BJ (cell line): ENCODE data around the gene TMED7. TPM values are rescaled to one million over a fixed set of nuclear protein-coding genes. Genes with fewer than 3 reads are reported as not detected.

Source experiments
- CTCF ChIA-PET: fragments of 350-600 bp; formaldehyde crosslinking; extraction: SDS; loops from one replicate; lab custom pipeline; 2021; ENCODE audit warnings: antibody characterized with exemption, inconsistent platforms; lab: Yijun Ruan, JAX
- POLR2A ChIA-PET: fragments of 300-600 bp; sonication (Branson Sonifier 250); formaldehyde crosslinking; extraction: SDS; loops from one replicate; lab custom pipeline; 2021; ENCODE audit warnings: antibody characterized with exemption; lab: Charles Lee
- DNase-seq: peaks from one replicate; pipeline ENCODE4 v3.0.0-alpha.2; 2011; ENCODE audit warnings: low read depth
- H3K27me3 ChIP-seq: 2 replicates; pipeline ENCODE4 v1.6.0; 2011; ENCODE audit warnings: low read length; ENCODE audit not compliant: control insufficient read depth, insufficient read depth
- H3K36me3 ChIP-seq: 2 replicates; pipeline ENCODE4 v1.5.1; 2011; ENCODE audit warnings: low read length; ENCODE audit not compliant: control insufficient read depth, insufficient read depth
- H3K4me3 ChIP-seq: 2 replicates; pipeline ENCODE4 v1.5.1; 2011; ENCODE audit warnings: low read depth, mild to moderate bottlenecking, control low read depth, low read length
- CTCF ChIP-seq: IDR thresholded peaks from 2 replicates; pipeline ENCODE4 v1.5.1; 2011; ENCODE audit warnings: low read depth, mild to moderate bottlenecking, control low read depth, inconsistent platforms, low read length, moderate library complexity; ENCODE audit not compliant: insufficient read depth
- polyA plus RNA-seq: library from polyadenylated mRNA; depleted of rRNA; stranded (reverse); fragments of >200 nt; gene quantifications from 2 replicates; pipeline ENCODE4 v1.2.3, GENCODE V29; 2011

The TMED7 gene
- polyA plus RNA-seq, 1 experiment, result 58.1 TPM

GRCh38 chr5:115579216-115579615 is 46.6 kb downstream of the TMED7 start:
- ChIA-PET POLR2A (no interaction called here), CTCF (no interaction called here)
- TF ChIP-seq CTCF, result no peak
- no peak for DNase-seq
- Histone ChIP-seq H3K27me3 (no peaks in the 10 kb centered on the region), H3K36me3 (no peaks in the 10 kb centered on the region), H3K4me3 (no peak overlapping the region)

- H3K4me3 ChIP-seq, result no peak overlapping the region
- no peaks in the 10 kb centered on the region for H3K27me3 ChIP-seq
- DNase-seq, result no peak
- no peaks in the 10 kb centered on the region for H3K36me3 ChIP-seq
- POLR2A ChIA-PET, result no interaction called here
- CTCF ChIA-PET, result no interaction called here
- TF ChIP-seq CTCF, result no peak
Measured at GRCh38 chr5:115578657-115579056, 47.2 kb downstream of the TMED7 start.

GRCh38 chr5:115577741-115578140 is 48.1 kb downstream of the TMED7 start:
- POLR2A ChIA-PET, result no interaction called here
- no peaks in the 10 kb centered on the region for H3K36me3 ChIP-seq
- DNase-seq, result no peak
- no peak overlapping the region for H3K4me3 ChIP-seq
- no peak for TF ChIP-seq CTCF
- no peaks in the 10 kb centered on the region for H3K27me3 ChIP-seq
- CTCF ChIA-PET, result no interaction called here

GRCh38 chr5:115577329-115577728 is 48.5 kb downstream of the TMED7 start:
- POLR2A ChIA-PET, result no interaction called here
- TF ChIP-seq CTCF, result no peak
- CTCF ChIA-PET, result interaction anchor here (0.6 kb wide), 1 partner anchor 25 kb away, joined by 3 read pairs; the partner anchor contains the start of gene TICAM2
- Histone ChIP-seq H3K4me3 (no peak overlapping the region), H3K27me3 (no peaks in the 10 kb centered on the region), H3K36me3 (no peaks in the 10 kb centered on the region)
- no peak for DNase-seq

GRCh38 chr5:115575167-115576070 is 50.4 kb downstream of the TMED7 start:
- TF ChIP-seq CTCF, result no peak
- no peak for DNase-seq
- H3K4me3 ChIP-seq, result no peak overlapping the region
- ChIA-PET POLR2A (no interaction called here), CTCF (interaction anchor here (0.7 to 2.3 kb wide), 12 partner anchors 9 to 270 kb away, joined by 3 to 9 read pairs (median 3); no protein-coding TSS in a partner anchor)
- no peaks in the 10 kb centered on the region for H3K27me3 ChIP-seq
- no peaks in the 10 kb centered on the region for H3K36me3 ChIP-seq
